Measurements from ENCODE around the gene ZDHHC11.
"Not testable (repeated sequence)": the region's sequence is repeated elsewhere in the genome, so short reads cannot be mapped to it uniquely, and the experiment has no call there.

The ZDHHC11 gene

GRCh38 chr5:765948-766631, 84.7 kb downstream of the ZDHHC11 start:
- H3K27ac ChIP-seq, result no peak overlapping the region
- DNase-seq (ENCODE audit: low read depth, low spot score), result no peak

GRCh38 chr5:763998-764781, 86.6 kb downstream of the ZDHHC11 start:
- DNase-seq (ENCODE audit: low read depth, low spot score), result no peak
- H3K27ac ChIP-seq, result no peak overlapping the region

- no peak for DNase-seq (ENCODE audit: low read depth, low spot score)
- H3K27ac ChIP-seq, result no peak overlapping the region
These were observed 87.4 kb downstream of the ZDHHC11 start for GRCh38 chr5:763397-763796.

GRCh38 chr5:762996-763395, 87.8 kb downstream of the ZDHHC11 start:
- H3K27ac ChIP-seq; DNase-seq (ENCODE audit: low read depth, low spot score): not testable (repeated sequence)

- no peak overlapping the region for H3K27ac ChIP-seq
- no peak for DNase-seq (ENCODE audit: low read depth, low spot score)
These were observed 88.7 kb downstream of the ZDHHC11 start for GRCh38 chr5:761854-762710.

- no peak overlapping the region for H3K27ac ChIP-seq
- no peak for DNase-seq (ENCODE audit: low read depth, low spot score)
These were observed 89.6 kb downstream of the ZDHHC11 start for GRCh38 chr5:761059-761771.

- DNase-seq (ENCODE audit: low read depth, low spot score), result no peak
- H3K27ac ChIP-seq, result no peak overlapping the region
These were observed 90.3 kb downstream of the ZDHHC11 start for GRCh38 chr5:760363-761058.

- H3K27ac ChIP-seq, result no peak overlapping the region
- no peak for DNase-seq (ENCODE audit: low read depth, low spot score)
These were observed 90.9 kb downstream of the ZDHHC11 start for GRCh38 chr5:759781-760362.

GRCh38 chr5:759111-759751, 91.6 kb downstream of the ZDHHC11 start:
- no peak for DNase-seq (ENCODE audit: low read depth, low spot score)
- no peak overlapping the region for H3K27ac ChIP-seq

GRCh38 chr5:758698-759053, 92.1 kb downstream of the ZDHHC11 start:
- DNase-seq (ENCODE audit: low read depth, low spot score), result no peak
- H3K27ac ChIP-seq, result no peak overlapping the region

- H3K27ac ChIP-seq, result no peak overlapping the region
- no peak for DNase-seq (ENCODE audit: low read depth, low spot score)
These were observed 92.7 kb downstream of the ZDHHC11 start for GRCh38 chr5:757931-758697.

- DNase-seq (ENCODE audit: low read depth, low spot score), result no peak
- H3K27ac ChIP-seq, result no peak overlapping the region
These were observed 93.3 kb downstream of the ZDHHC11 start for GRCh38 chr5:757346-757930.

GRCh38 chr5:756865-757345, 93.9 kb downstream of the ZDHHC11 start:
- DNase-seq (ENCODE audit: low read depth, low spot score), result no peak
- H3K27ac ChIP-seq, result no peak overlapping the region

GRCh38 chr5:756171-756570, 94.6 kb downstream of the ZDHHC11 start:
- no peak for DNase-seq (ENCODE audit: low read depth, low spot score)
- H3K27ac ChIP-seq, result no peak overlapping the region

- not testable (repeated sequence) for H3K27ac ChIP-seq; DNase-seq (ENCODE audit: low read depth, low spot score)
These were observed 96.6 kb downstream of the ZDHHC11 start for GRCh38 chr5:754143-754632.

GRCh38 chr5:753567-754142, 97.1 kb downstream of the ZDHHC11 start:
- not testable (repeated sequence) for DNase-seq (ENCODE audit: low read depth, low spot score); H3K27ac ChIP-seq

GRCh38 chr5:752532-753115, 98.2 kb downstream of the ZDHHC11 start:
- not testable (repeated sequence) for DNase-seq (ENCODE audit: low read depth, low spot score); H3K27ac ChIP-seq

All from epithelial cell of prostate (primary cell).